Osteoblast (primary cell): ENCODE data around the gene MGMT. TPM values are rescaled to one million over a fixed set of nuclear protein-coding genes. Genes with fewer than 3 reads are reported as not detected.

Experiments used
- DNase-seq: peaks from one replicate; pipeline ENCODE4 v3.0.0; 2011; ENCODE audit warnings: low spot score, mixed read lengths; ENCODE audit not compliant: insufficient read length; ENCODE audit errors: missing footprints
- H2AFZ ChIP-seq: 2 replicates; pipeline ENCODE4 v1.6.0; 2011; ENCODE audit warnings: mild to moderate bottlenecking, low read length
- H3K27ac ChIP-seq: 2 replicates; pipeline ENCODE4 v1.5.1; 2011; ENCODE audit warnings: mild to moderate bottlenecking, low read depth, low read length, moderate library complexity
- H3K27me3 ChIP-seq: 2 replicates; pipeline ENCODE4 v1.6.0; 2012; ENCODE audit warnings: mild to moderate bottlenecking, control low read depth, inconsistent platforms, low read length, moderate library complexity; ENCODE audit not compliant: insufficient read depth
- H3K36me3 ChIP-seq: 2 replicates; pipeline ENCODE4 v1.5.1; 2011; ENCODE audit warnings: mild to moderate bottlenecking, low read length, control low read depth, moderate library complexity; ENCODE audit not compliant: insufficient read depth
- H3K4me1 ChIP-seq: 2 replicates; pipeline ENCODE4 v1.5.1; 2011; ENCODE audit warnings: mild to moderate bottlenecking, low read length, control low read depth, moderate library complexity; ENCODE audit not compliant: insufficient read depth
- H3K4me2 ChIP-seq: 2 replicates; pipeline ENCODE4 v1.6.0; 2011; ENCODE audit warnings: mild to moderate bottlenecking, low read length; ENCODE audit not compliant: insufficient read depth
- H3K4me3 ChIP-seq: fragments of 200-600 bp; sonication (generic); 3 replicates; pipeline ENCODE4 v1.5.1; 2012; ENCODE audit warnings: mild to moderate bottlenecking, low read length, inconsistent platforms; ENCODE audit not compliant: insufficient read depth
- H3K79me2 ChIP-seq: 2 replicates; pipeline ENCODE4 v1.6.0; 2012; ENCODE audit warnings: mild to moderate bottlenecking, low read length, control low read depth, inconsistent platforms; ENCODE audit not compliant: insufficient read depth
- H3K9me3 ChIP-seq: 2 replicates; pipeline ENCODE4 v1.5.1; 2011; ENCODE audit warnings: low read depth, low read length, control low read depth
- H4K20me1 ChIP-seq: 2 replicates; pipeline ENCODE4 v1.6.0; 2012; ENCODE audit warnings: mild to moderate bottlenecking, low read length, control low read depth; ENCODE audit not compliant: insufficient read depth
- CTCF ChIP-seq: IDR thresholded peaks from 2 replicates; pipeline ENCODE4 v1.5.1; 2011; ENCODE audit warnings: mild to moderate bottlenecking, low read depth, low read length, moderate library complexity; ENCODE audit errors: extremely low read depth
- total RNA-seq: library from RNA; depleted of rRNA; stranded (reverse); fragments of >200 nt; gene quantifications from 2 replicates; pipeline ENCODE4 v1.2.3, GENCODE V29; 2012

The MGMT gene
- total RNA-seq, 1 donor = 21.0 TPM

GRCh38 chr10:129631006-129631405, 164.0 kb downstream of the MGMT start:
- peak; percentile 87 for DNase-seq
- Histone ChIP-seq H3K4me2 (no peak overlapping the region), H3K27ac (no peak overlapping the region), H3K36me3 (no peaks in the 10 kb centered on the region), H3K4me3 (no peak overlapping the region), H2AFZ (no peak overlapping the region), H3K4me1 (peaks cover 17% of the 10 kb centered on the region), H3K79me2 (no peaks in the 10 kb centered on the region), H3K27me3 (no peaks in the 10 kb centered on the region), H3K9me3 (peaks cover 2% of the 10 kb centered on the region), H4K20me1 (no peaks in the 10 kb centered on the region)
- TF ChIP-seq CTCF = no peak

- H4K20me1 ChIP-seq = no peaks in the 10 kb centered on the region
- TF ChIP-seq CTCF = no peak
- H3K36me3 ChIP-seq = no peaks in the 10 kb centered on the region
- no peaks in the 10 kb centered on the region for H3K27me3 ChIP-seq
- no peaks in the 10 kb centered on the region for H3K79me2 ChIP-seq
- no peak overlapping the region for H3K4me2 ChIP-seq
- H3K27ac ChIP-seq = no peak overlapping the region
- H3K4me3 ChIP-seq = no peak overlapping the region
- H3K4me1 ChIP-seq = peaks cover 15% of the 10 kb centered on the region
- no peak overlapping the region for H2AFZ ChIP-seq
- H3K9me3 ChIP-seq = peaks cover 2% of the 10 kb centered on the region
- no peak for DNase-seq
Measured at GRCh38 chr10:129631870-129632623, 165.0 kb downstream of the MGMT start.

GRCh38 chr10:129637010-129637409, 170.0 kb downstream of the MGMT start:
- Histone ChIP-seq H3K4me2 (no peak overlapping the region), H3K27ac (no peak overlapping the region), H4K20me1 (no peaks in the 10 kb centered on the region), H3K27me3 (no peaks in the 10 kb centered on the region), H2AFZ (no peak overlapping the region), H3K4me3 (no peak overlapping the region), H3K4me1 (no peaks in the 10 kb centered on the region), H3K9me3 (peaks cover 2% of the 10 kb centered on the region), H3K36me3 (no peaks in the 10 kb centered on the region), H3K79me2 (no peaks in the 10 kb centered on the region)
- no peak for TF ChIP-seq CTCF
- DNase-seq = no peak

DNA sequence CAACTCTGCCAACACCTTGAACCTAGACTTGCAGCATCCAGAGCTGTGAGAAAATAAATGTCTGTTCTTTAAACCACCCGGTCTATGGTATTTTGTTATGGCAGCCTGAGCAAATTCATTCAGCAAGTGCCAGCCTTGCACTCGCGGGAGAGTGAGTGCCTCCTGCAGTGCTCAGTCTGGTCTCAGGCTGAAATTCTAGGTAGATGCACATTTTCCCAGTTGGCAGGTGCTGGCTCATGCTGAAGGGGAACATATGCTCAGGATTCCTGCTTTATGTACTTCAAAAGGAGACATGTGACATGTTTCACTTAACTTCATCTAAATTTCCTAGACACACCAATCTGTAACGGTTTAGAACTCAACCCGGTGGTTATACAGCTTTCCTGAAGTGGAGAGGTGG, 170.8 kb downstream of the MGMT start:
- Histone ChIP-seq H3K9me3 (peaks cover 2% of the 10 kb centered on the region), H3K27ac (no peak overlapping the region), H3K4me2 (no peak overlapping the region), H2AFZ (no peak overlapping the region), H3K4me1 (peaks cover 4% of the 10 kb centered on the region), H4K20me1 (no peaks in the 10 kb centered on the region), H3K36me3 (no peaks in the 10 kb centered on the region), H3K27me3 (no peaks in the 10 kb centered on the region), H3K4me3 (no peak overlapping the region), H3K79me2 (no peaks in the 10 kb centered on the region)
- no peak for TF ChIP-seq CTCF
- no peak for DNase-seq
